Duodenal mucosa (tissue), 2 donors: ENCODE data around the gene PACS1.
A peak's percentile ranks its signal among the peaks of the same experiment; 100 is the strongest.

Experiments
- H3K27ac ChIP-seq: one replicate; pipeline ENCODE4 v1.7.0; 2013; ENCODE audit warnings: low read depth, low read length
- H3K27me3 ChIP-seq, 2 donors: one replicate each; pipeline ENCODE4 v1.7.0; 2013; ENCODE audit warnings: low read length in 2 of 2, control low read depth in 1 of 2; ENCODE audit not compliant: insufficient read depth in 2 of 2, control insufficient read depth in 1 of 2
- H3K36me3 ChIP-seq, 2 donors: one replicate each; pipeline ENCODE4 v1.7.0; 2013; ENCODE audit warnings: low read length in 2 of 2, control low read depth in 1 of 2; ENCODE audit not compliant: insufficient read depth in 2 of 2, control insufficient read depth in 1 of 2
- H3K4me1 ChIP-seq, 2 donors: one replicate each; pipeline ENCODE4 v1.7.0; 2013; ENCODE audit warnings: low read length in 2 of 2, control low read depth in 1 of 2; ENCODE audit not compliant: insufficient read depth in 2 of 2, control insufficient read depth in 1 of 2
- H3K4me3 ChIP-seq, 2 donors: one replicate each; pipeline ENCODE4 v1.7.0; 2013; ENCODE audit warnings: low read length in 2 of 2, low read depth in 1 of 2
- H3K9ac ChIP-seq, 2 donors: one replicate each; pipeline ENCODE4 v1.7.0; 2013; ENCODE audit warnings: low read length in 2 of 2, low read depth in 1 of 2
- H3K9me3 ChIP-seq, 2 donors: one replicate each; pipeline ENCODE4 v1.7.0; 2013; ENCODE audit warnings: low read length in 2 of 2, control low read depth in 1 of 2; ENCODE audit not compliant: control insufficient read depth in 1 of 2

The PACS1 gene

GRCh38 chr11:66267039-66267378, 196.9 kb downstream of the PACS1 start:
- peaks cover 18 to 21% of the 10 kb centered on the region in 2 donors for H3K4me1 ChIP-seq
- H3K27ac ChIP-seq = no peak overlapping the region
- H3K36me3 ChIP-seq = peaks cover 21 to 40% of the 10 kb centered on the region in 2 donors
- peak overlapping the region; percentile 68 to 73 for H3K4me3 ChIP-seq
- H3K9ac ChIP-seq = peak overlapping the region; percentile 25
- no peaks in the 10 kb centered on the region for H3K27me3 ChIP-seq
- no peaks in the 10 kb centered on the region for H3K9me3 ChIP-seq

- Histone ChIP-seq H3K9me3 (no peaks in the 10 kb centered on the region), H3K27ac (peak overlapping the region; percentile 86), H3K9ac (peak overlapping the region; percentile 86 to 94), H3K27me3 (no peaks in the 10 kb centered on the region), H3K4me3 (peak overlapping the region; percentile 73 to 76), H3K36me3 (peaks cover 21 to 40% of the 10 kb centered on the region in 2 donors), H3K4me1 (peaks cover 18 to 21% of the 10 kb centered on the region in 2 donors)
Observed at GRCh38 chr11:66267379-66268243, 197.5 kb downstream of the PACS1 start.

- no peaks in the 10 kb centered on the region for H3K27me3 ChIP-seq
- no peaks in the 10 kb centered on the region for H3K9me3 ChIP-seq
- H3K4me1 ChIP-seq = peaks cover 18 to 21% of the 10 kb centered on the region in 2 donors
- peak within 1 kb of the TSS; percentile 86 to 94 for H3K9ac ChIP-seq
- H3K36me3 ChIP-seq = peaks cover 23 to 40% of the 10 kb centered on the region in 2 donors
- peak within 1 kb of the TSS; percentile 98 for H3K27ac ChIP-seq
- H3K4me3 ChIP-seq = peak within 1 kb of the TSS; percentile 87 to 92
Observed at GRCh38 chr11:66268244-66268951, 198.3 kb downstream of the PACS1 start, which contains the start of gene RAB1B. Gene RAB1B (plus strand): TSS chr11:66268639. CDS start chr11:66268680, 41 bp downstream.

GRCh38 chr11:66268952-66269905, 199.2 kb downstream of the PACS1 start:
- H3K27ac ChIP-seq = peak overlapping the region; percentile 98
- peaks cover 27 to 41% of the 10 kb centered on the region in 2 donors for H3K36me3 ChIP-seq

GRCh38 chr11:66271816-66272215, 201.7 kb downstream of the PACS1 start:
- Histone ChIP-seq H3K27me3 (no peaks in the 10 kb centered on the region), H3K9me3 (no peaks in the 10 kb centered on the region), H3K36me3 (peaks cover 35 to 57% of the 10 kb centered on the region in 2 donors), H3K4me3 (no peak overlapping the region), H3K27ac (no peak overlapping the region), H3K4me1 (peaks cover 11 to 17% of the 10 kb centered on the region in 2 donors), H3K9ac (no peak overlapping the region)

More at GRCh38 chr11:66268952-66269905, 199.2 kb downstream of the PACS1 start:
- Histone ChIP-seq H3K4me1 (peaks cover 18 to 21% of the 10 kb centered on the region in 2 donors), H3K27me3 (no peaks in the 10 kb centered on the region), H3K9me3 (no peaks in the 10 kb centered on the region), H3K9ac (peak overlapping the region; percentile 86 to 94), H3K4me3 (peak overlapping the region; percentile 87 to 92)

GRCh38 chr11:66272596-66272995, 202.5 kb downstream of the PACS1 start:
- peaks cover 9 to 15% of the 10 kb centered on the region in 2 donors for H3K4me1 ChIP-seq
- no peaks in the 10 kb centered on the region for H3K9me3 ChIP-seq
- H3K27me3 ChIP-seq = no peaks in the 10 kb centered on the region
- no peak overlapping the region for H3K27ac ChIP-seq
- no peak overlapping the region for H3K9ac ChIP-seq
- peaks cover 35 to 57% of the 10 kb centered on the region in 2 donors for H3K36me3 ChIP-seq
- H3K4me3 ChIP-seq = no peak overlapping the region

- peaks cover 35 to 57% of the 10 kb centered on the region in 2 donors for H3K36me3 ChIP-seq
- H3K9me3 ChIP-seq = no peaks in the 10 kb centered on the region
- no peak overlapping the region for H3K9ac ChIP-seq
- H3K27ac ChIP-seq = no peak overlapping the region
- H3K27me3 ChIP-seq = no peaks in the 10 kb centered on the region
- peaks cover 9 to 15% of the 10 kb centered on the region in 2 donors for H3K4me1 ChIP-seq
- H3K4me3 ChIP-seq = no peak overlapping the region
Observed at GRCh38 chr11:66274219-66274618, 204.1 kb downstream of the PACS1 start.

GRCh38 chr11:66275396-66275795, 205.3 kb downstream of the PACS1 start:
- Histone ChIP-seq H3K4me1 (peaks cover 4 to 5% of the 10 kb centered on the region in 2 donors), H3K36me3 (peaks cover 35 to 56% of the 10 kb centered on the region in 2 donors)

GRCh38 chr11:66275984-66276612, 206.0 kb downstream of the PACS1 start:
- Histone ChIP-seq H3K36me3 (peaks cover 35 to 50% of the 10 kb centered on the region in 2 donors), H3K4me3 (no peak overlapping the region), H3K27ac (no peak overlapping the region), H3K4me1 (peaks cover 0 to 5% of the 10 kb centered on the region in 2 donors), H3K27me3 (no peaks in the 10 kb centered on the region), H3K9me3 (no peaks in the 10 kb centered on the region), H3K9ac (no peak overlapping the region)

More at GRCh38 chr11:66275396-66275795, 205.3 kb downstream of the PACS1 start:
- Histone ChIP-seq H3K9ac (no peak overlapping the region), H3K27ac (no peak overlapping the region), H3K27me3 (no peaks in the 10 kb centered on the region), H3K9me3 (no peaks in the 10 kb centered on the region), H3K4me3 (no peak overlapping the region)
